Activated CD4-positive, alpha-beta T cell treated with anti-CD3 and anti-CD28 coated beads, Interleukin-2, Interleukin-6, amounts not matched to agents 100 ng/mL and 50 ng/mL, durations not matched to agents 16 hours and 8 hours (primary cell): Measurements from ENCODE around the gene MTPN.

Experiments
- DNase-seq: peaks from one replicate; pipeline ENCODE4 v3.0.0-alpha.2; 2020

MTPN gene

DNA sequence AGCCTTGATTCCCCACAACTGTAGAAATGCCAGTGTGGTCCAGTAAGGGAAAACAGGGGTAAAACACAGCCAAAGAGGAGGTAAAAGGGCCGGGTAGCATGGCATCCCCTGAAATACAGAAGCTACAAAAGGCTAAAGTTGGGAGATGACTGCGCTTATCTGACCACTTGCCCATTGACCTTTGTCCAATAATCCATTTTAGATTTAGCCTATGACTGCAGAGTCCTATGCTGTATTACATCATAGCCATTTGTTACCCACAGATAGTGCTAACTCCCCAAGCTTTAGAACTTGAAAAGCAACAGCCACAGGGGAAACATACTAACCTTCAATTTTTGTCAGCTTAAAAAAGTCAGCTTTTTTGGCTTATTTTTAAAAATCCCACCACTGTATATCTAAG is 26.2 kb downstream of the MTPN start:
- DNase-seq: no peak

DNA sequence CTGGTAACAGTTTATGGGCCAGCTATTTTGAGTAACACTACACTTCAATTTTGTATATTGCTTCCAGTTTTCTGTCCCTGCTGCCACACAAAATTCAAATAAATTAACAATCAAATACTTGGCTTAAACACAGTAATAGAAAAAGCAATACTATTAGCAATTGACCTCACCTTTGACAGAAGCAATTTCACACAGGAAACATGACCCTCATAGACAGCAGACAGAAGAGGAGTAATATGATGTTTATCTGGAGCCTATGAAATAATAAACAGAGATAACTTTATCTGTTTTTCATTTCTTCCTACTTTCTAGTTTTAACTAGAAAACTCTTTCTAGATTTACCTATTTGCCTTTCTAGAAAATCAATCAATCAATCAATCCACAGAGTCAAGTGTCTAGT is 26.7 kb downstream of the MTPN start:
- DNase-seq: no peak

DNA sequence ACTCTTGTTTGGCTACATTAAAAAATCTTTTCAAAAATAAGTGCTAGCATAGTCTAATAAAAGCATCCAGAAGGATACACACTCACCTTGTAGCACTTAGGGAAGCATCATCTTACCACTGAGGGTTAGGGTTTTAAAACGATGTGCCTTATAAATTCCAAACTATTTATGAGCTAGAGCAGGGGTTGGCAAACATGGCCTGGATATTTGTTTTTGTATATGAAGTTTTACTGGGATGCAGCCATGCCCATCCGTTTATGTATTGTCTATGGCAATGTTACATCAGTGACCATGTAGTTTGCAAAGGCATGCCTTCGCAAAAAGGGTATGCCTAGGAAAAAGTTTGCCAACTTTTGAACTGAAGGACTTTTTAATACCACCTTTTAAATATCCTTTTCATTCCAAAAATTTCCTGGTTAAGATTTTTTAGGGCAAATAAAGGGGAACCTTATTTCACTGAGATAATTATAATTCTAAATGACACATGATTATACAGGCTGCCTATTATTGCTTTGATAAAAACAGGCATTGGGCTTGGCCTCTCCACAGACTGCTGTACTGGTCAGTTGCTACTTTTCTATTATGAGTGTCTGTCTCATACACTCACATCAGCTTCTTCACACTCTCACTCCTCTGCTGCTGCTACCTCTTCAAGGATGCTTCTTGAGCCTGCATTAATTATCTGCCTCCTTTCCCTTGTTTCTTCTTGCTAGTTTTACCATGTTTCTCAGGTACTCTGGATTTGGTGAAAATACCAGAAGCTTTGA is 30.7 kb downstream of the MTPN start:
- DNase-seq: no peak

DNA sequence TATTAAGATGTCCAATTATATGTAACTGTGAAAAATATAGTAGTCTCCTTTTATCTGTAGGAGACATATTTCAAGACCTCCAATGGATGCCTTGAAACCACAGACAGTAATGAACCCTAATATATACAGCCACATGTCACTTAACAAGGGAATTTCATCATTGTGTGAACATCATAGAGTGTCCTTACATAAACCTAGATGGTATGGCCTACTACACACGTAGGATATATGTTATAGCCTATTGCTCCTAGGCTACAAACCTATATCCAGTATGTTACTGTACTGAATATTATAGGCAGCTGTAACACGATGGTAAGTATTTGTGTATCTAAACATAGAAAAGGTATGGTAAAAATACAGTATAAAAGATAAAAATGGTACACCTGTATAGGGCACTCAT is 32.4 kb downstream of the MTPN start:
- DNase-seq: no peak

DNA sequence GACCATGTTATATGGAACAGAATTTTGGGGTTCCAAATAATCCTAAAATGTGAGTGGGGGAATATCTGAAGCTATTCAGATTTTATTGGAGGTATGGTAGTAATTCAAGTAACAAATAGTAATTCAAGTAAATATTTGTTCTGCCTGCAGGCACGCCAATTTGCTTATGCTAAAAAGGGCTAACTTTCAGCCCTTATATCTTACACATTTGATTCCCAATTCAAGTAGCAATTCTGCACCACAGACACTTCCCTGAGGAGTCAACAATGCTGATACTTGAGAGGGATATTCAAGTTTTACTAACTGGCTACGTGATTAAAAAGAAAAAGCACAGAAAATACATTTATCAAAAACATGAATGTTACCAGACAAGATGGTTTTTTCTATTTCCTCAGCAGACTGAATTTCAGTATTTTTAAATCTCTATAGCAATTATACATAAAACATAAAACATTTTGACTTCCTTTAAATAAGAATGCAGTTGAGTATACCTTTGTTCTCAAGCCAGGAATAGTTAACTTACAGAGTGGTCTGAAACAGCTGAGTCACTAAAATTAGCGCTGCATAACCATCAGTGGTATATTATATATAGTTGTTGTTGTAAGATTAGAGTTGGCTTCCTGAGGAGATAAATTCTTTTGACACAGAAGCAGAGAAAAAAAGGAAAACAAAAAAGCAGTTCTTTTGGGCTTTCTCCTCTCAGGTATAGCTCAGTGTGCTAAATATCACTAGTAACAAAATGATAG is 33.9 kb downstream of the MTPN start:
- no peak for DNase-seq

DNA sequence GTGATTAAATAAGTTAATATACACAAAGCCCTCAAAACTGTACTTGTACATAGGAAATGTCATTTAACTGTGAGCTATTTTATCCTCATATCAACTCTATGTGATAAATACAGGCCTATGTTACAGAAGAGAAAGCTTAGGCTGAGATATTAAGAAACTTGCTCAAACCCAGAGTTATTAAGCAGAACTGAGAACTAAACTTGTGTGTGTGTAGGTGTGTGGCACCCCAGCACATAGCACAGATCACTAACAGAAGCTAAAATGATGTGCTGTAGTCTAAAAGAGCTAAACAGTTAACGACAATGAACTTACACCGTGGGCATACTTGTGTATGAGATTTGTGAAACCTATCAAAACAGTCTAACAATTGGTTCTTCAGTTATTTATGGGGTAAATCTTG is 34.5 kb downstream of the MTPN start:
- no peak for DNase-seq

DNA sequence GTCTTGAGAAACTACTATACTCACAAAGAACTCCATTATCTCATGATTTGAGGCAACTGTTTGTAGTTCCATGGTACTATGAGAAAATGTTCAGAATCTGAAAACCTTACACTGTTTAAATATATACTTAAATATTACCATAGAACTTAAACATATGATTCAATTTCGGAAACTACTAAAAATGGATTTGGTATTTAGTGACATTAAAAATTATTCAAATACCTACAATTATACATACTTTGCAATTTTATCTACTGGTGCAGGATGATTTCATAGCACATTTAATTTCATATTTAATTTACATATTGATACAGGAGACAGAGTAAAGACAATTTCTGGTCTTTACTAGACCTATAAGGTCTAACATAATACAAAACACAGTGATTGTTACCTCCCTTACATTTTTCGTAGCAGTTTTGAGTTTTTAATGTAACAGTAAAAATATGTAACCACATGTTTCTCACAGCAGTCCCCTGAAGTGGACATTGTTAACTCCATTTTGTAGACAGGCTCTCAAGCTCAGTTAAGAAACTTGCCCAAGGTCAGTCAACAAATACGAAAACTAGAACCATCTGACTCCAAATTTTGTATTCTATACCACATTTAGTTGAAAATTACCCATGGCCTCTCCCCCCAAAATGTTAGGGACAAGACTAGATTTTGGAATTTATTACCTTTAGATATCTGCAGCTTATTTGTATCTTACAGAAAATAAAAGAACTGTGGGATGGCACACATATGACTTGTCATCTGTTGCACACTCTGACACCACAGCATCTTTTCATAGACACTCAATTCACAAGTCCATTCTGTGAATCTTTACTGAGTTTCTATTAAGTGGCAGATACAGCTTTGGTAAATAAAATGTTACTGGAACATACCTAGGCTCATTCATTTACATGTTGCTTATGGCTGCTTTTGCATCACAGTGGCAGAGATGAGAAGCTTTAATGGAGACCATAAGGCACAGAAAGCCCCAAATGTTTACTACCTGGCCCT is 36.8 kb downstream of the MTPN start:
- no peak for DNase-seq

DNA sequence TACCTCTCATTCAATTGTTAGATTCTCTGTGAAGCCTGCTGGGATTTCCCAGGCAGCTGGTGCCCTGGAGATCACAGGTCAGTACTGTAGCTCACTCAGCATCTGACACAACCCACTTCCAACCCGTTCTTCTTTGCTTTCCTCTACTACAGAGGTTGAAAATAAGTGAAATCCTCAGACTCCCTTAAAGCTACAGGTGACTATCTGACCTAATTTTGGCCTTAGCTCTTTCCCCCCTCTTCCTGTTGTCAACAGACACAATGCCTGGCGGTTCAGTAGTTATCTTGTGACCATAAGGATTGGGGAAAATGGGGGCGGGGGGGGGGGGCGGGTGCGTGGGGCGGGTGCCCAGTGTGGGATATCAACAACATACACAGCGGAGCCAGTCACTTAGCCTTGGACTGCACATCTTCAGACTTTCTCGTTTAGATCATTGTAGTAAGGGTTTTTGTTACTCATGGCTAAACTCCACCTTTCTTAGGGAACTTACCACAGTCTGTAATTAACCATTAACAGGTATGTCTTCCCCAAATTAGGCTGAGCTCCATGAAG is 37.8 kb downstream of the MTPN start:
- no peak for DNase-seq

DNA sequence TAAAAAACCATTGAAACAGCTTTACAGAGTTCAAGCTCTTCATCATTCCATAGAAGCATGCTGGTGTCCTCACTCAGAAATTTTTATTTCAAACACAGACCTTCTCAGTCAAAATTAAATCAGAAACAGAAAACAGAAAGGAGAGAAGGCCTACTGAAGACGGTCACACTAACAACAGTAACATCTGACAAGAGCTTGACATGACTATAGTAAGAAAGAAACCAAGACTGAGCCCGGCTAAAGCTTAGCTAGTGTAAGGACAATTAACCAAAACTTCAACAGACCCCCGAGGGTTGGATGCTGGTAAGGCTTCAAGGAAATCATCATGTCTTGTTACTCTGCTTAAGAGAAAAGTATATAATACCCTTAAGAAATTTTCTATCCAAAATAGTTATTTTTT is 38.6 kb downstream of the MTPN start:
- no peak for DNase-seq

DNA sequence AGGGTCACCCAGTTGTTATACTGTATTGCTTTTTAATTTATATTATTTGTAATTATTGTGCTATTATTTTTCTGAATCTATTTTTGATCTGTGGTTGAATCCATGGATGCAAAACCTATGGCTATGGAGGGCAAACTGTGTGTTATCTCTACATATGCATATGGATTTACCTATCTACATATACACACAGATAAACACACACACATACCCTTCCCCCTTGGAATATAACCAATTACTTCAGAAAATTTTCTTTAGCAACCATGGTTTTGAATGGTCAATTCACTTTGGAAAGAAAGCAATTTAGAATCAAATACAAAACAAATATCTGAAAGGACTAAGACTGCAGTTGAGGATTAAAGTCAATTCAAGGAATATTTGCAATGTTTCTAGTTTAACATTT is 39.1 kb downstream of the MTPN start:
- DNase-seq: no peak

DNA sequence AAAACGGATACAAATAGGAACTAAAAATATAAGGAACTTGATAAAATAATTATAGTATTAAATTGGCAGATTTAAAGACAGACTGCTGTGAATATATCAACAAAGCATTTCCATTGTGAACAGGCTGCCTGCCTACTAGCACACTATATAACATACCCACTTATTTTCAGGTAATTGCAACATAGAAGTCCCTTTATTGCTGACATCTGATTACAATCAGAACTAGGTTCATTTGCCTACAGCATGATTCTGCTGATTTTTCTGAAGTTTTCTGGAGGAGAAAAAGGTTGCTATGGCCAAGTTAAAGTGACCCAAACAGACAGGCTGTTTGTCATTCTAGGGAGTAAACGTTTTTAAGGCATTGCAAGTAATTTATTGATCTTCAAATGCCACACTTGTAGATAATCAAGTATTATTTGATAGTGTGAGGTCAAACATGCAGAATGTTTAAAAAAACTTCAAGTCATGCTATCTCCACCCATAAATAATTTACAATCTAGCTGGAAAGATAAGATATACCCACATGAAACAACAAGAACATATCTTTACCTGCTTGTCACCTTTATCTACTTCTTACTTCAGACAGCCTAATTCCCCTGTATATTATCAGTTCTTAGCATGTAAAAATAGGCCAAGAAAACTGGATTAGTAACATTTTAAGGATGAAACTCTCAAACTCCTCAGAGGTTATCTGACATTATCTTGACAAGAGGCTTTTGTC is 40.5 kb downstream of the MTPN start:
- no peak for DNase-seq

DNA sequence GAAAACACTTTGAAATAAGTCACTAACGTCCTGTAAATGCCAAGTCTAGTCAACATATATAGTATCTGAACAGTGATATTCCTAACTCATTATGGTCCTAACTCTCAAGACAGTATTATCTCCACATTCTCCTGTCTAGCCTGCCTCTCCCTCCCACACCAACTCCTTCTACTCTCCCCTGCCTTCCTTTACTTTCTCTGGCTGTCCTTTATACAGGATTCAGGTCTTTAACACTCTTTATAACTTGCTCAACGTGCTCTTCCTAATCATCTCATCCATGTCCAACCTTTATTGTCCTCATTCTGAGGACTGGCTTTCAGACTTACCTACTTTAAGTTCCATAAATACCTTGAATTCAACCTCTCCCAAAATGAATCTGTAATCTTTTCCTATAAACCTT is 42.5 kb downstream of the MTPN start:
- DNase-seq: no peak

DNA sequence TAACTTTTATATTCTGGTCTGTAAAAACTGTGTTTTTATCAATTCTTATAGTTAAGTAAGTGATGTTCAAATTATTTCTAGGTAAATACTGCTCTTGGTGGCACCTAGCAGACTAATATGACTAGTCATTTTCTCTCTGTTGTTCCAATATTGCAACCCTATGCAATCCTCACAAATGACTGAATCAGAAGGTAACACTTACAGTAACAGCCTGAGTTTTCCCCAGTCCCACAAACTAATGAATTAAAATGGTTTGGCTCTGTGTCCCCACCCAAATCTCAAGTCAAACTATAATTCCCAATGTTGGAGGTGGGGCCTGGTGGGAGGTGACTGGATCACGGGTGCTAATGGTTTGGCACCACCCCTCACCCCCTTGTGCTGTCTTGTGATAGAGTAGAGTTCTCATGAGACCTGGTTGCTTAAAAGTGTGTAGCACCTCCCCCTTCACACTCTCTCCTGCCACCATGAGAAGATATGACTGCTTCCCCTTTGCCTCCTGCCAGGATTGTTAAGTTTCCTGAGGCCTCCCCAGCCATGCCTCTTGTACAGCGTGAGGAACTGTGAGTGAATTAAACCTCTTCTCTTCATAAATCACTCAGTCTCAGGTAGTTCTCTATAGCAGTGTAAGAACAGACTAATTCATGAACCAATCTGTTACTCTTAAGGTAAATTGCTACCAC is 43.5 kb downstream of the MTPN start:
- no peak for DNase-seq

DNA sequence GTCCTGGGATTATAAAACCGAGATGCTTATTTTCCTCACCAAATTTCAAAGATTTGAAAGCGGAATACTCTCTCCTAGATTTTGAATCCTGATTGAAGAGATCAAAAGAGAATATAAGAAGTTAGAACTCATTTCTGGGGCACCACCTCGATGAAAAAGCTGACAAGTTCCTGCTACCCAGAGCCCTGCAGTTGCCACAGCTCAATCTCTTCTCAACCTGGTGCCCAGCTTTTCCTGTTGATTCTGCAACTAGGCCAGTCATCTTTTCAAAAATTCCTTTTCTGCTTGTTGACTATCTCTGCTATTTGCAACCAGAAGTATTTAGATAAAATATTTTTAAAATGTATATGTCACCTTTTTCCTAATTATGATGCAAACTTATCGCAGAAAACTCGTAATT is 45.0 kb downstream of the MTPN start:
- no peak for DNase-seq

DNA sequence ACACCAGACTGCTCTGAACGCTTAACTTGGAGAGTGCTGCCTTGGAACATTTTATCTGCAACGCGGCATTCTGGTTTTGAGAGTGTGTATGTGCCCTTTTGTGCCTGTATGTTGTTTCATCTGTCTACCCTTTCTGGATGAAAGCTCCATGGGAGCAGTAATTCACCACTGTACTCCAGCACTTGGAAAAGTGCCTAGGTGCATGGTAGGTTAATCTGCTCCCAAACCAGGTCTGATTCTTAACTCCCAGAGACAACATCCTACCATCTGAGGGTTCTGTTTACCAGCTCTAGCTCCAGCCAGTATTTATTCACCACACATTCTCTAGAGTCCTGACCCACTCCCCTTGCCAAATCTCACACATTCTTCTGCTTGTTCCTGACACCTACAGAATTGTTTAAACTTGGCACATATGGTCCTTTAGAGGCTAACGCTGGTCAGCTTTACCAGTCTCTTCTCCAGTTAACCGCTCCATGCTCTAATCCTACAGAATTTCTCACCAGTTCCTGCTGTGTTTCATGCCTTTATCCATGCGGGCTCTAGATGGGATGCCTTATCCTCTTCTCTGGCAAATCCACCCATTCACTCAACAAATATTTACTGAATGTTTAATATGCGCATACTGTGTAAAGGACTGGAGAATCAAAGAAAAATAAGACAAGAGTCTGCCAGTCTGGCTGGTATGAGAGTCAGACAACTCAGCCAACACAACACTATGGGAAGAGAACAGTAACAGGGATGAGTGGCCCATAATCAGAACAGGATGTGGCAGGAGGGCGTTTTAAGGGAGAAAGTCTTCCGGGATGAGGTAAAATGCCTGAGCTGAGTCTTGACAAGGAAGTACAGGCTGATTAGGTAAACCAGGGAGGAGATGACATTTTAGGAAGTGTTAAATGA is 46.3 kb downstream of the MTPN start:
- no peak for DNase-seq

DNA sequence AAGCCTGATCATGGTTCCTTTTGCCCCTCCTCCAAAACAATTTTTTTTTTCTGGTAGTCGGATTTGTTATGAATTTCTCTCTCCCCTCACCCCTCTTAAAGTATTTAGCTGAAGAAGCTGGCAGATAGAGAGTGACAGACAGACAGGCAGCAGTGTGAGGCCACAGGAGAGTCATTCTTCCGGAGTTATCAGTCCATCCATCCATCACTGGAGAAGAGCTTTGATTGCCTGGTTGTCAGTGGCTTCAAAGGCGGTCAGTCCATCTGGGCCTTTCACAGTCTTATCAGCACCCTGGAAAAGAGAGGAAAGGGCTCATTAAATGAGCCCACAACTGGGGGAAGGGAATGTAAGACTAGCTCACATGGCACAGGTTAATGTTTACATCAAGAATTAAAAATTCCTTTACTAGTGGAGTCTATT is 47.4 kb downstream of the MTPN start:
- DNase-seq: no peak

DNA sequence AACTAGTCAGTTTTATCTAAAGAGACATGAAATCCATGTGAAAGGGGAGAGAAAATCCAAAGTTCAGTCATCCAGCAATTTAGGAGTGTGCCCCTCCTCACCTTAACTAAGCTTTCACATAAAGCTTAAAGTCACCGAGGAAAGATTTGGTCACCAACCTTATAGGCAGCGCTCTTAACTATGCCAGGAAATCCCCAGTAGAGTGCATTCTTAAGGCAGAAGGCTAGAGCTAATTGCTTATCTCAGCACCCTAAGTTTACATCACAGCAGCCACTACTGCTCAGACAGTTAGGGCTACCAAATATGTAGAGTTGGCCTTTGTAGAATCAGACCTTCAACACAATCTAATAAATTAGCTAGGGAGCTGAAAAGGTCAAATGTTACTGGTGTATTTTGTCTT is 47.9 kb downstream of the MTPN start:
- no peak for DNase-seq

DNA sequence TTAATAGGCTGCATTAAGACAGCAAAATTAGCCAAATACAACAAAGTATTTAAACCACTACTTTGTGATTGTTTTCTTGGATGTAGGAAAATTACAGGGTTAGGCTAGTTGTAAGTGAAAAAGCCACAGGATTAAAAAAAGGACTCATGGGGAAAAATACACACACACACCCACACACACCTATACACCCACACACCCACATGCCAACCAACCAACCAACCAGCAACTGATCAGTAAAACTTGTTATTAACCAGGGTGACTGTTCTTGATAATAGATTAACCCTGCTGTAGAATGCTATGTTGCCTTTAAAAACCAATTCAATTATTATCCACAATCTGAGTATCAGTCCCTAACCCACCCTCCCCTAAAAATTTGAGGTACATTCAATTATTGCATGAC is 49.0 kb downstream of the MTPN start:
- no peak for DNase-seq

DNA sequence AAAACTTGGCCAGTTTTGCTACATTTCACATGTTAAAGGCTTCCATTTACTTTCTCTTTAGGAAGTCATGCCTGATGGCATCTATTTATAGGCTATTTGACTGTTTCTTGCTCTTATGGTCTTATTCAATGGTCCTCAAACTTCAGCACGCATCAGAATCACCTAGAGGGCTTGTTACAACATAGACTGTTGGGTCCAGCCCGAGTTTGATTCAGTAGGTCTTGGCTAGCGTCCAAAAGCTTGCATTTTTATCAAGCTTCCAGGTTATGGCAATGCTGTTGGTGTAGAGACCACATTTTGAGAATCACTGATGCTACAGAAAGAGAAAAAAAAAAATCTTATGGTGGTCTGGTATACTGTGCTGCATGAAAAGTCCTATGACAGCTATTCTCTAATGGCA is 51.9 kb downstream of the MTPN start:
- no peak for DNase-seq

DNA sequence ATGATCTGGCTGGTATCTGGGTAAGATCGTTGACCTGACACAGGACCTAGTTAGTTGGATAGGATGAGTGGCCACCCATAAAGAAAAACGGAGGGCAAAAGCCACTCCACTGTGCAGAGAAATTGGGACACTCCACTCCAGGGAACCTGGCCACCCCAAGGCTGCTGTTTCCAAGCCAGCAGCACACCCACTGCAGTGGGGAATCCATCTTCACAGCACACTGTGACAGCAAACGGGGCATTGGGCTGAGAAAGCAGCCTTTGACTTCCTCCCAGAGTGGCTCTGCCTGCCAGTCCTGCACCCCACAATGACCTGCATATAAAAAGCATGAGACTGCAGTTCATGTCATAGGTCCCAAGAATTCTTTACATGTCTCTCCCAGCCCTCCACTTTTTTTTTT is 52.9 kb downstream of the MTPN start:
- DNase-seq: no peak

DNA sequence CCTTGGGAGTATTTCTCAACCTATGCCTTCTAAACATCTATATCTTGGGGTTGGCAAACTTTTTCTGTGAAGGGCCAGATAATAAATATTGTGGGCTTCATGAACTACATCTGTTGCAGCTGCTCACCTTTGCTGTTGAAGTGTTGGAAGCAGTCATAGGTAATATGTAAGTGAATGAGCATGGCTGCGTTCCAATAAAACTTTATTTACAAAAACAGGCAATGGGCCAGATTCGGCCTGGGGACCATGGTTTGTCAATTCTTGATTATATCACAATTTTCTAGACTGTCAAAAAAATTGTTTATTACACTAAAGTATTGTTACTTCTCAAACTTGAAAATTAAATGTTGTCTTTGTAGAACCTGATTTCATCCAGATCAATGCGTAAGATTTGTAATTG is 54.9 kb downstream of the MTPN start:
- no peak for DNase-seq
